Gastroesophageal sphincter (tissue), 3 donors: ENCODE measurements around the gene QKI.

ENCODE experiments used
- CTCF ChIP-seq, 4 experiments: fragments of 200-600 bp in 2 of 4; fragments of 450-650 bp in 2 of 4; sonication (generic) in 1 of 4; IDR thresholded peaks; one replicate each; pipeline ENCODE4 v1.5.1; 2017 to 2019; ENCODE audit warnings: antibody characterized with exemption in 4 of 4, mild to moderate bottlenecking in 2 of 4, moderate library complexity in 2 of 4
- EP300 ChIP-seq: sonication (generic); formaldehyde crosslinking; IDR thresholded peaks from one replicate; pipeline ENCODE4 v1.6.1; 2017; ENCODE audit warnings: antibody characterized with exemption, mild to moderate bottlenecking
- POLR2A ChIP-seq, 2 donors: fragments of 450-650 bp; IDR thresholded peaks; one replicate each; pipeline ENCODE4 v1.6.1; 2017; ENCODE audit warnings: antibody characterized with exemption in 2 of 2, mild to moderate bottlenecking in 2 of 2, moderate library complexity in 1 of 2
- POLR2AphosphoS5 ChIP-seq: sonication (generic); formaldehyde crosslinking; IDR thresholded peaks from one replicate; pipeline ENCODE4 v1.6.1; 2017; ENCODE audit warnings: antibody characterized with exemption

- TF ChIP-seq CTCF (IDR thresholded peaks at IDR 0.05) (no peak), POLR2A (IDR thresholded peaks at IDR 0.05) (no peak), EP300 (no peak), POLR2AphosphoS5 (no peak)
Observed at GRCh38 chr6:163564534-163564933, 150.0 kb downstream of the QKI start.
